Measurements from ENCODE around the gene MAP2K7.
"Not testable (repeated sequence)": the region's sequence is repeated elsewhere in the genome, so short reads cannot be mapped to it uniquely, and the experiment has no call there.

MAP2K7 gene

GRCh38 chr19:7908742-7909461 is 5.2 kb downstream of the MAP2K7 start:
- no peak for DNase-seq

- no peak for DNase-seq
Measured at GRCh38 chr19:7909471-7910067, 5.9 kb downstream of the MAP2K7 start.

- no peak for DNase-seq
Measured at GRCh38 chr19:7910321-7911161, 6.9 kb downstream of the MAP2K7 start.

GRCh38 chr19:7911508-7912143 is 7.9 kb downstream of the MAP2K7 start:
- DNase-seq = no peak

GRCh38 chr19:7912144-7912696 is 8.5 kb downstream of the MAP2K7 start:
- DNase-seq = no peak

- no peak for DNase-seq
Measured at GRCh38 chr19:7912697-7913564, 9.3 kb downstream of the MAP2K7 start.

- no peak for DNase-seq
Measured at GRCh38 chr19:7913652-7914051, 10.0 kb downstream of the MAP2K7 start.

- DNase-seq = no peak
Measured at GRCh38 chr19:7914099-7914498, 10.4 kb downstream of the MAP2K7 start.

- no peak for DNase-seq
Measured at GRCh38 chr19:7914598-7915045, 10.9 kb downstream of the MAP2K7 start, which contains the start of gene TGFBR3L. Gene TGFBR3L (plus strand): TSS chr19:7914830.

GRCh38 chr19:7915250-7916102 is 11.8 kb downstream of the MAP2K7 start:
- no peak for DNase-seq

- peak in 1 of 2 donors; percentile 41 for DNase-seq
Measured at GRCh38 chr19:7916103-7916954, 12.7 kb downstream of the MAP2K7 start.

- DNase-seq = peak in 1 of 2 donors; percentile 41
Measured at GRCh38 chr19:7916955-7917266, 13.2 kb downstream of the MAP2K7 start.

- peak in 1 of 2 donors; percentile 22 for DNase-seq
Measured at GRCh38 chr19:7917267-7918061, 13.8 kb downstream of the MAP2K7 start.

- DNase-seq = not testable (repeated sequence)
Measured at GRCh38 chr19:7918062-7918614, 14.5 kb downstream of the MAP2K7 start.

GRCh38 chr19:7918615-7919421 is 15.1 kb downstream of the MAP2K7 start:
- no peak for DNase-seq

- DNase-seq = peak; percentile 83 to 100
Measured at GRCh38 chr19:7919610-7920518, 16.2 kb downstream of the MAP2K7 start, which contains the start of gene SNAPC2. Gene SNAPC2 (plus strand): TSS chr19:7920338. CDS start chr19:7920367, 29 bp downstream.

Data from bone marrow (tissue), 2 donors.